HEK293T (cell line): ENCODE data around the gene GRIN2C.

Source experiments
- CTBP1 ChIP-seq: fragments of 450-650 bp; IDR thresholded peaks from 2 replicates; pipeline ENCODE4 v1.6.1; 2016; ENCODE audit warnings: borderline replicate concordance
- FOXA1 ChIP-seq: fragments of 450-650 bp; IDR thresholded peaks from 2 replicates; pipeline ENCODE4 v1.6.1; 2016; ENCODE audit warnings: mild to moderate bottlenecking
- FOXM1 ChIP-seq: fragments of 450-650 bp; IDR thresholded peaks from 2 replicates; pipeline ENCODE4 v1.6.1; 2017; ENCODE audit warnings: mild to moderate bottlenecking, borderline replicate concordance
- LEF1 ChIP-seq: fragments of 450-650 bp; IDR thresholded peaks from 2 replicates; pipeline ENCODE4 v1.6.1; 2017; ENCODE audit warnings: mild to moderate bottlenecking, borderline replicate concordance
- TARDBP ChIP-seq: fragments of 450-650 bp; IDR thresholded peaks from 2 replicates; pipeline ENCODE4 v1.6.1; 2016

- no peak for TF ChIP-seq FOXA1
- TF ChIP-seq TARDBP: no peak
- no peak for TF ChIP-seq CTBP1
- no peak for TF ChIP-seq FOXM1
- no peak for TF ChIP-seq LEF1
These were observed 27.3 kb downstream of the GRIN2C start for GRCh38 chr17:74832421-74832820.
